AG08395 (cell line): Measurements from ENCODE around the gene OPN1SW.

Experiments
- DNase-seq: peaks from one replicate; pipeline ENCODE4 v3.0.0; 2012; ENCODE audit warnings: mixed read lengths, low spot score

The OPN1SW gene

GRCh38 chr7:128775744-128776474, at the start of gene OPN1SW:
TSS of gene OPN1SW (minus strand) at chr7:128775794. CDS start at chr7:128775781, 13 bp downstream.
- no peak for DNase-seq

- no peak for DNase-seq
Measured at GRCh38 chr7:128821724-128822123, 46.1 kb upstream of the OPN1SW start.

- DNase-seq = no peak
Measured at GRCh38 chr7:128818694-128819093, 43.1 kb upstream of the OPN1SW start.

GRCh38 chr7:128815289-128815942, 39.8 kb upstream of the OPN1SW start:
- no peak for DNase-seq

- DNase-seq = no peak
Measured at GRCh38 chr7:128814499-128814898, 38.9 kb upstream of the OPN1SW start.

GRCh38 chr7:128812514-128813168, 37.0 kb upstream of the OPN1SW start:
- no peak for DNase-seq

- no peak for DNase-seq
Measured at GRCh38 chr7:128811631-128812430, 36.2 kb upstream of the OPN1SW start.

GRCh38 chr7:128810997-128811396, 35.4 kb upstream of the OPN1SW start:
- no peak for DNase-seq

GRCh38 chr7:128810473-128810872, 34.9 kb upstream of the OPN1SW start:
- peak; percentile 59 for DNase-seq

- no peak for DNase-seq
Measured at GRCh38 chr7:128809363-128809762, 33.8 kb upstream of the OPN1SW start.

- DNase-seq = no peak
Measured at GRCh38 chr7:128807191-128807590, 31.6 kb upstream of the OPN1SW start.

GRCh38 chr7:128805225-128805624, 29.6 kb upstream of the OPN1SW start:
- no peak for DNase-seq

- DNase-seq = no peak
Measured at GRCh38 chr7:128804484-128804883, 28.9 kb upstream of the OPN1SW start.

- no peak for DNase-seq
Measured at GRCh38 chr7:128801667-128802418, 26.2 kb upstream of the OPN1SW start.

GRCh38 chr7:128801003-128801402, 25.4 kb upstream of the OPN1SW start:
- no peak for DNase-seq

GRCh38 chr7:128800567-128800966, 25.0 kb upstream of the OPN1SW start:
- DNase-seq = no peak

- no peak for DNase-seq
Measured at GRCh38 chr7:128799451-128799850, 23.9 kb upstream of the OPN1SW start.

GRCh38 chr7:128796327-128796726, 20.7 kb upstream of the OPN1SW start:
- DNase-seq = peak; percentile 27

GRCh38 chr7:128795129-128795528, 19.5 kb upstream of the OPN1SW start:
- no peak for DNase-seq

- no peak for DNase-seq
Measured at GRCh38 chr7:128794436-128794835, 18.8 kb upstream of the OPN1SW start.

- DNase-seq = no peak
Measured at GRCh38 chr7:128794020-128794419, 18.4 kb upstream of the OPN1SW start.

GRCh38 chr7:128793181-128793547, 17.6 kb upstream of the OPN1SW start:
- DNase-seq = no peak
